ENCODE results near the gene KRT9. TPM values are rescaled to one million over a fixed set of nuclear protein-coding genes. Genes with fewer than 3 reads are reported as not detected.
A peak's percentile ranks its signal among the peaks of the same experiment; 100 is the strongest.

The KRT9 gene
- total RNA-seq, 1 experiment from 2014 or later: 0.21 TPM

- DNase-seq (ENCODE audit: unreplicated experiment): no peak
- no peak overlapping the region for H3K27ac Mint-ChIP-seq (ENCODE audit: low read depth, unreplicated experiment)
- no peaks in the 10 kb centered on the region for H3K9me3 Mint-ChIP-seq (ENCODE audit: unreplicated experiment)
- ChIA-PET POLR2A (interaction anchor here (1.9 kb wide), 1 partner anchor 8 kb away, joined by 7 read pairs; no protein-coding TSS in a partner anchor), CTCF (interaction anchor here (1.6 kb wide), 1 partner anchor 54 kb away, joined by 5 read pairs; no protein-coding TSS in a partner anchor)
- no peaks in the 10 kb centered on the region for H3K27me3 Mint-ChIP-seq (ENCODE audit: insufficient read depth, unreplicated experiment)
- intact Hi-C loops (cut with micrococcal nuclease): no loop called here
- H3K4me1 Mint-ChIP-seq (ENCODE audit: insufficient read depth, unreplicated experiment): peaks cover 14% of the 10 kb centered on the region
- H3K4me3 Mint-ChIP-seq (ENCODE audit: unreplicated experiment): no peak overlapping the region
- no TSS peak for BruUV-seq (replicated peaks)
- H3K36me3 Mint-ChIP-seq (ENCODE audit: insufficient read depth, unreplicated experiment): no peaks in the 10 kb centered on the region
- TF ChIP-seq CTCF (IDR thresholded peaks at IDR 0.05; ENCODE audit: unreplicated experiment): no peak
Measured at GRCh38 chr17:41594363-41594915, 22.6 kb upstream of the KRT9 start.

DNA sequence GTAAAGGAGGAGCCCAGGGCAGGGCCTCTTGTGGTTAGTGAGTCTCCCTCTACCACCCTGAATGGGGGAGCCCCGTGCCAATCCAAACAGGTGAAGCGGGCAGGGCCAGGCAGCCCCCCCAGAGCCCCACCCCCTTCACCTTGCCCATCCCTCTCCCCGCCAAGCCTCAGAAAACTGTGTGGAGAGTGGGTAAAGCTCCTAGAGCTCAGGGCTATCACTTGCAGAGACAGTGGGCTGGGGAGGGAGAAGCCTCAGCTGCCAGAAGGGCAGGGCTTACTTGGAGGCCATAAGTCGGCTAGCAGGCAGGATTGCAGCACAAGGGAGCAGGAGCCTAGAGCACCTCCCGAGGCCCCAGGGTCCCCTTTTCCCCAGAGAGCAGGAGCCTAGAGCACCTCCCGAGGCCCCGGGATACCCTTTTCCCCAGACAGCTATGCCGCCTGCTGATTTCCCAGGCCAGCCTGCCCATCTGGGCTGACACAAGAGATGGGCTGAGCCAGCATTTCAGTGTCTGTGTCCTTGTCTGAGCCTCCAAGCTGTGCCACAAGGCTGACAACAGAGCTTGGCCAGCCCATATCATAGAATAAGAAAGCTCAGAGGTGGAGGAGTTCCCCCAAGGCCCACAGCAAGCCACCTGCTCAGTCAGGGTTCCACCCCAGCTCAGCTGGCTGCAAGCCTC lies 21.6 kb upstream of the KRT9 start:
- Mint-ChIP-seq H3K9me3 (ENCODE audit: unreplicated experiment) (no peaks in the 10 kb centered on the region), H3K36me3 (ENCODE audit: insufficient read depth, unreplicated experiment) (no peaks in the 10 kb centered on the region), H3K4me1 (ENCODE audit: insufficient read depth, unreplicated experiment) (peaks cover 20% of the 10 kb centered on the region), H3K4me3 (ENCODE audit: unreplicated experiment) (no peak overlapping the region), H3K27me3 (ENCODE audit: insufficient read depth, unreplicated experiment) (no peaks in the 10 kb centered on the region), H3K27ac (ENCODE audit: low read depth, unreplicated experiment) (no peak overlapping the region)
- POLR2A ChIA-PET: interaction anchor here (0.7 to 1.9 kb wide), 2 partner anchors 9 to 44 kb away, joined by 3 to 7 read pairs; no protein-coding TSS in a partner anchor
- CTCF ChIA-PET: interaction anchor here (1.0 kb wide), 1 partner anchor 9 kb away, joined by 3 read pairs; no protein-coding TSS in a partner anchor
- intact Hi-C loops (cut with micrococcal nuclease): no loop called here
- TF ChIP-seq CTCF (IDR thresholded peaks at IDR 0.05; ENCODE audit: unreplicated experiment): no peak
- no peak for DNase-seq (ENCODE audit: unreplicated experiment)
- BruUV-seq (replicated peaks): no TSS peak

GRCh38 chr17:41592601-41593305 lies 20.9 kb upstream of the KRT9 start:
- Mint-ChIP-seq H3K4me3 (ENCODE audit: unreplicated experiment) (no peak overlapping the region), H3K4me1 (ENCODE audit: insufficient read depth, unreplicated experiment) (peaks cover 25% of the 10 kb centered on the region), H3K27ac (ENCODE audit: low read depth, unreplicated experiment) (no peak overlapping the region), H3K27me3 (ENCODE audit: insufficient read depth, unreplicated experiment) (no peaks in the 10 kb centered on the region), H3K36me3 (ENCODE audit: insufficient read depth, unreplicated experiment) (no peaks in the 10 kb centered on the region), H3K9me3 (ENCODE audit: unreplicated experiment) (no peaks in the 10 kb centered on the region)
- intact Hi-C loops (cut with micrococcal nuclease): no loop called here
- no TSS peak for BruUV-seq (replicated peaks)
- ChIA-PET CTCF (interaction anchor here (1.0 kb wide), 1 partner anchor 8 kb away, joined by 3 read pairs; no protein-coding TSS in a partner anchor), POLR2A (interaction anchor here (0.6 to 1.9 kb wide), 2 partner anchors 10 to 471 kb away, joined by 4 to 7 read pairs; no protein-coding TSS in a partner anchor)
- DNase-seq (ENCODE audit: unreplicated experiment): no peak
- TF ChIP-seq CTCF (IDR thresholded peaks at IDR 0.05; ENCODE audit: unreplicated experiment): no peak

DNA sequence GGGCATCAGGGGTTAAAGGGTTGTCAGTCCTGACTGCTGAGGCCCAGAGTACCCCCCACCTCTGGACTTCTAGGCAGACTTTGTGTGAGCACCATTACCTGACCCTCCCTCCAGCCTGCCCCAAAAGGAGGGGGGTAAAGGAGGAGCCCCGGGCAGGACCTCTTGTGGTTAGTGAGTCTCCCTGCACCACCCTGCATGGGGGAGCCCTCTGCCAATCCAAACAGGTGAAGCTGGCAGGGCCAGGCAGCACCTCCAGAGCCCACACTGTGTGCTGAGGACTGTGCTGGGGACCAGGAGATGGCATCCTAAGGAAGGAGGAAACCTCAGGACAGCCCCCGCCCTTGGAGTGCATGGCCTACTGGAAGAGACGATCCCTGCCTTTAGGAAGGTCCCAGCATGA lies 17.4 kb upstream of the KRT9 start:
- no peaks in the 10 kb centered on the region for H3K9me3 Mint-ChIP-seq (ENCODE audit: unreplicated experiment)
- DNase-seq (ENCODE audit: unreplicated experiment): peak; percentile 31
- CTCF ChIA-PET: interaction anchor here (1.0 kb wide), 1 partner anchor 56 kb away, joined by 3 read pairs; no protein-coding TSS in a partner anchor
- H3K4me3 Mint-ChIP-seq (ENCODE audit: unreplicated experiment): no peak overlapping the region
- intact Hi-C loops (cut with micrococcal nuclease): no loop called here
- peaks cover 26% of the 10 kb centered on the region for H3K36me3 Mint-ChIP-seq (ENCODE audit: insufficient read depth, unreplicated experiment)
- no TSS peak for BruUV-seq (replicated peaks)
- H3K27me3 Mint-ChIP-seq (ENCODE audit: insufficient read depth, unreplicated experiment): no peaks in the 10 kb centered on the region
- H3K4me1 Mint-ChIP-seq (ENCODE audit: insufficient read depth, unreplicated experiment): peaks cover 28% of the 10 kb centered on the region
- no peak for TF ChIP-seq CTCF (IDR thresholded peaks at IDR 0.05; ENCODE audit: unreplicated experiment)
- POLR2A ChIA-PET: no interaction called here
- H3K27ac Mint-ChIP-seq (ENCODE audit: low read depth, unreplicated experiment): no peak overlapping the region

Data from MCF 10A (cell line).